Measurements from ENCODE around the gene EYS. TPM values are rescaled to one million over a fixed set of nuclear protein-coding genes. Genes with fewer than 3 reads are reported as not detected.

EYS gene
- total and polyA plus RNA-seq, 2 of the 8 experiments (the other 6 are each of a cell fraction or from before 2014, with no cell fraction given), result 0.05 to 0.13 TPM

GRCh38 chr6:64732888-64733287 lies 974.1 kb downstream of the EYS start (continued):
- no peak for TF ChIP-seq CBX8 (IDR thresholded peaks at IDR 0.05; ENCODE audit: borderline replicate concordance, low read depth, low read length)

Measured in H1 (cell line).